K562 treated with DMSO at 1 percent for 24 hours (cell line): ENCODE results near the gene TTC9C. TPM values are rescaled to one million over a fixed set of nuclear protein-coding genes. Genes with fewer than 3 reads are reported as not detected.

Experiments used
- total RNA-seq: library from RNA; unstranded; fragments of 300-600 nt; gene quantifications from 2 replicates; pipeline ENCODE4 v1.2.3, GENCODE V29; 2022; ENCODE audit warnings: low read depth; ENCODE audit not compliant: insufficient read depth

Gene TTC9C, protein sequence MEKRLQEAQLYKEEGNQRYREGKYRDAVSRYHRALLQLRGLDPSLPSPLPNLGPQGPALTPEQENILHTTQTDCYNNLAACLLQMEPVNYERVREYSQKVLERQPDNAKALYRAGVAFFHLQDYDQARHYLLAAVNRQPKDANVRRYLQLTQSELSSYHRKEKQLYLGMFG
- 53.1 and 59.6 TPM in 2 replicates for total RNA-seq

GRCh38 chr11:62728171-62728988 lies at the start of gene TTC9C:
Gene TTC9C, plus strand, starts transcription at chr11:62728486. Its CDS starts 363 bp downstream, at chr11:62728849.

GRCh38 chr11:62678770-62679696 lies 49.3 kb upstream of the TTC9C start, which contains the start of gene UBXN1:
Gene UBXN1, minus strand, starts transcription at chr11:62679073. Its CDS starts 150 bp downstream, at chr11:62678923.

GRCh38 chr11:62689421-62690183 lies 38.7 kb upstream of the TTC9C start, which contains the start of gene LRRN4CL:
Gene LRRN4CL, minus strand, starts transcription at chr11:62689530. Its CDS starts 1,022 bp downstream, at chr11:62688508.

DNA sequence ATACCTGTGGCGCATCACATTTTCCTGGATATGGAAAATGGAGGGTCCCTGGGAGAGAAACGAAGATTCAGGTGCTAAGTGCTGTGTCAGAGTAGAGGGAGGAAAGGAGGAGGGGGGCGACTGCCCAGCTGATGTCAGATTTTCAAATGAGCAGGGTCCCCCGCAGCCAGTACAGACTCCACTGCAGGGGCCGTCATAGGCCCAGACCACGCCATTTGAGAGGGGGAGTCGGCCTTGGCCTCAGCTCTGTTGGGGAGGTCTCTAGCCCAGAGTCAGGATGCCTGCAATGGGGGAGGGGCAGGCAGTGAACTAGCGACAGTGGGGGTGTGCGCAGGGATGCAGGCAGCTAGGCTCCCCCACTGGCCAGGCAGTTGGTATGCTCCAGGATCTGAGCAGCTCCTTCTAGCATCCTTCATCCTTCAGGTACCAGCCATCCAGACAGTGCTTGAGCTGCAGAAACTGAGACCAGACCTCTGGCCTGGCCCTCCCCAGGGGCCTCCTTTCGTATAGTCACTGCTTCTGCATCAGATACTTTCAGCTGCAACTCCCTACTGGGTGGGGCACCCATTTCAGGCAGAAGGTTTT lies 20.9 kb upstream of the TTC9C start, which contains the start of the genes BSCL2 and GNG3:
TSS of gene BSCL2 (minus strand) at position 148 of the 585 bp plus-strand sequence. CDS start 229 bp downstream, outside the sequence.
TSS of gene GNG3 (plus strand) at position 400 of the 585 bp plus-strand sequence. CDS start 620 bp downstream, outside the sequence.

DNA sequence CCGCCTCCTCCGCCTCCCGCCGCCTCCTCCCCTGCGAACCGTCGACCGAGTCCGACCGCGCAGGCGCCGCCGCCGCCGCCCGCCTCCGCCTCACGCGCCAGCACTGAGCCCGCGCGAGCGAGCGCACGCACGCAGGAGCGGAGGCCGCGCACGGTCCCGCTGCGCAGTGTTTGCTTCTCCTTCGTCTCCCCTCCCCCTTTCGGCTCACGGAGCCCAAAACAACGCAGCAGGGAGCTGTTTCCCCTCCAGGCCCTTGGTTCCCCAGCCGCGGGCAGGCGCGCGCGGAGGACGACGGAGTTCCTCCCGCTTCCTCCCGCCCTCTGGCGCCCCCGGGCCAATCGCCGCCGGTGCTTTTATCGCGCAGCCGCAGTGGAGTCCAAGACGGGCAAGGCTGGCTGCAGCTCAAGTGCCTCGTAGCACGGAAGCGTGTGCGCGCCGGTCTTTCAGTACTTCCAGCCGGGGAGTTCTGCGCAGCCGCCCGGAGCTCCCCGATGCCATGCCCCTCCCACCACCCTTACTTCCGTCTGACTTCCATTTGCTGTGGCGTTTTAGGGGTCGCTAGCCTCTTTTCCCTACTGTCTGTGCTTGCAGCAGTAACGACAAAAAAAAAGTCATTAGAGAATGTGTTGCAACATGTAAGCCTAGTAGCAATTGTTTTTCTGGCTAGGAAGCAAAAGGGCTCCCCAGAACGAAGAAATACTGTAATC lies 968 bp upstream of the TTC9C start, which contains the start of gene HNRNPUL2:
TSS of gene HNRNPUL2 (minus strand) at position 293 of the 707 bp plus-strand sequence. CDS start 301 bp downstream, outside the sequence.

GRCh38 chr11:62753736-62754603 lies 25.7 kb downstream of the TTC9C start, which contains the start of gene ZBTB3:
Gene ZBTB3, minus strand, starts transcription at chr11:62754160. Its CDS starts 496 bp downstream, at chr11:62753664.

DNA sequence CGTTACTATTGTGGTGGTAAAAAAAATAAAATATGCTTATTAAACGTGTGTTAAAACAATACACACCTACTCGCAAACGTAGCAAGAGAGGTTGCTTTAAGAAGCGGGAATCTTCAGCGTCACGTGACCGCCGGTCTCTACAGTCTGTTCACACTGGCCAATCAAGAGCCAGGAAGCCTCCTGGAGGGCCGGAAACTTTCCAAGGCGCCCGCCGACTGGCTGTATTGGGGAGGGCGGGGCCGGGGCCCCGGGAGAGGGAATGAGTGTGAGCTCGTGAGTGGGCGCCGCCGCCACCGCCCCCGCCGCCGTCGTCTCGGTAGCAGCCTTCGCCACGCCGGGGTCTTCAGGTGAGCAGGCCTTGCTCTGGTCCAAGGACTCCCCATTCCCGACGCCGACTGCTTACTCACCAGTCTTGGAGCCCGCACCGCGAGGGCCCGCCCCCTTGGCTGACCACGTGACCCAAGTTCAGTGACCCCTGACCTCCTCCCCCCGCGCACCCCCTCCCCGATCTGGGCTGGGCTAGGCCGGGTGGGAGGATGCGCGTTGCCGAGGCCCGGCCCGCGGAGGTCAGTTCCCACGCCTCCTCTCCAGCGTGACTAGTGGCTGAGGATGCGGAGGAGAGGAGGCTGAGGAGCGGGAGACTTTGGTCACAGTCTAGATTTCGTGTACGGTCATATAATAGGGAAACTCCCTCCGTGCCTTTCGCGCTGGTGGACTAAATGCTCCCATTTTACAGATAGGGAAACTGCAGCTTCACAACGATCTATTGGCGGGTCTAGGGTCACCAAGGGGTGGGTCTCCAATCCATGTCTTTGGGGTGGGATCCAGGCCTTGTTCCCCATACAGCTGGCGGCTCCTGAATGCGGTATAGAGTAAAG lies 43.1 kb downstream of the TTC9C start, which contains the start of gene TAF6L:
TSS of gene TAF6L (plus strand) at position 253 of the 878 bp plus-strand sequence. CDS start 4,388 bp downstream, outside the sequence.

DNA sequence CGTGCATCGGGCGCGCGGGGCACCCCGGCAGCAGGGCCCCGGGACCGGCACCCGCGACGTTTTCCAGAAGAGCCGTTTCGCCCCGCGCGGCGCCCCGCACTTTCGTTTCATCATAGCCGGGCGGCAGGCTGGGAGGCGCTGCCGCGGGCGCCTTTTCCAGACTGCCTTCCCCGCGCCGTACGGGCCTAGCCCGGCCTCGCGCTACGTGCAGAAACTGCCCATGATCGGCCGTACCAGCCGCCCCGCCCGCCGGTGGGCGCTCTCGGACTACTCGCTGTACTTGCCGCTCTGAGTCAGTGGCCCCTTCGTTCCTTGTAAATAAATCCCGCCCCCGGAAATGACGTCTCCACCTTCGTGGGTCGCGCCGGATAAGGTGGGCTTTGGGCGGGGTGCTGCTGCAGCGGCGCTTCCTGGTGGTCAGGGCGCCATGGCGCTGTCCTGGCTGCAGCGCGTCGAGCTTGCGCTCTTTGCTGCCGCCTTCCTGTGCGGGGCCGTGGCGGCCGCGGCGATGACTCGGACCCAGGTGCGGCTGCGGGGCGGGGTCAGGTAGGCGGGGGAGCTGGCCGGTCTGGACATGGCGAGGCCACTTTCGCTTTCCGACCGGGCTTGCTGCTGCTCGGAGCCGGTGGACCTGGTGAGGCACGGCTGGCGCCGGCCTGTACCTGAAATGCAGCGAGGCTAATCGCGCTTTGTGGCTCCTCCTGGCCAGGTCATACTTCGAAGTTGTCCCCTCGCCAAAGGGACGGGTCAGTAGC lies 58.9 kb downstream of the TTC9C start, which contains the start of gene TMEM179B:
TSS of gene TMEM179B (plus strand) at position 398 of the 755 bp plus-strand sequence. CDS start at position 428, 30 bp downstream.

Other genes with a start within 250 kb of the TTC9C start
- 22.4 and 23.6 TPM in 2 replicates for gene AHNAK, start 181.7 kb upstream of the TTC9C start, total RNA-seq
- 3,596 and 3,725 TPM in 2 replicates for gene EEF1G, start 154.6 kb upstream of the TTC9C start, total RNA-seq
- gene TUT1, start 137.0 kb upstream of the TTC9C start, total RNA-seq, result 29.6 and 30.9 TPM in 2 replicates
- gene MTA2, start 126.6 kb upstream of the TTC9C start, total RNA-seq, result 101 and 103 TPM in 2 replicates
- 33.2 and 34.6 TPM in 2 replicates for gene EML3, start 115.7 kb upstream of the TTC9C start, total RNA-seq
- gene ROM1, start 115.2 kb upstream of the TTC9C start, total RNA-seq, result 1.3 and 1.7 TPM in 2 replicates
- 118 TPM in 2 replicates for gene B3GAT3, start 106.5 kb upstream of the TTC9C start, total RNA-seq
- gene GANAB, start 81.9 kb upstream of the TTC9C start, total RNA-seq, result 290 and 292 TPM in 2 replicates
- 44.5 and 48.9 TPM in 2 replicates for gene INTS5, start 75.2 kb upstream of the TTC9C start, total RNA-seq
- gene C11orf98, start 63.3 kb upstream of the TTC9C start, total RNA-seq, result 127 and 134 TPM in 2 replicates
- 26.4 and 27.9 TPM in 2 replicates for gene CSKMT, start 63.2 kb upstream of the TTC9C start, total RNA-seq
- gene UQCC3, start 56.8 kb upstream of the TTC9C start, total RNA-seq, result 24.1 and 25.0 TPM in 2 replicates
- 5.9 and 7.1 TPM in 2 replicates for gene LBHD1, start 56.2 kb upstream of the TTC9C start, total RNA-seq
- gene UBXN1, start 49.4 kb upstream of the TTC9C start, total RNA-seq, result 259 and 275 TPM in 2 replicates
- gene LRRN4CL, start 39.0 kb upstream of the TTC9C start, total RNA-seq, result 0.22 TPM in 1 of 2 replicates, not detected in the other
- gene BSCL2, start 21.1 kb upstream of the TTC9C start, total RNA-seq, result 49.7 and 57.8 TPM in 2 replicates
- gene GNG3, start 20.8 kb upstream of the TTC9C start, total RNA-seq, result 0.44 TPM in 1 of 2 replicates, not detected in the other
- 30.7 and 35.4 TPM in 2 replicates for gene HNRNPUL2, start 1.0 kb upstream of the TTC9C start, total RNA-seq
- gene ZBTB3, start 25.7 kb downstream of the TTC9C start, total RNA-seq, result 3.9 and 4.2 TPM in 2 replicates
- gene POLR2G, start 33.1 kb downstream of the TTC9C start, total RNA-seq, result 133 and 165 TPM in 2 replicates
- 37.5 and 47.4 TPM in 2 replicates for gene TAF6L, start 42.9 kb downstream of the TTC9C start, total RNA-seq
- gene TMEM179B, start 58.9 kb downstream of the TTC9C start, total RNA-seq, result 51.3 and 52.2 TPM in 2 replicates
- 22.4 and 24.5 TPM in 2 replicates for gene TMEM223, start 63.5 kb downstream of the TTC9C start, total RNA-seq
- 73.6 and 82.9 TPM in 2 replicates for gene NXF1, start 77.0 kb downstream of the TTC9C start, total RNA-seq
- gene STX5, start 103.6 kb downstream of the TTC9C start, total RNA-seq, result 88.1 and 93.6 TPM in 2 replicates
- 4.1 TPM in 1 of 2 replicates, not detected in the other for gene TEX54, start 104.4 kb downstream of the TTC9C start, total RNA-seq
- gene WDR74, start 111.1 kb downstream of the TTC9C start, total RNA-seq, result 53.8 and 55.3 TPM in 2 replicates
- 456 and 459 TPM in 2 replicates for gene SLC3A2, start 152.4 kb downstream of the TTC9C start, total RNA-seq
- gene CHRM1, start 192.9 kb downstream of the TTC9C start, total RNA-seq, result not detected in 2 replicates